H9 (cell line): Measurements from ENCODE around the gene GPR68. TPM values are rescaled to one million over a fixed set of nuclear protein-coding genes. Genes with fewer than 3 reads are reported as not detected.

Experiments used
- DNase-seq: peaks from one replicate; pipeline ENCODE4 v3.0.0-alpha.2; 2017
- H2AFZ ChIP-seq: one replicate; pipeline ENCODE4 v1.6.1; 2013; ENCODE audit warnings: mild to moderate bottlenecking, low read length, control low read depth, moderate library complexity
- H2AK5ac ChIP-seq: 2 replicates; pipeline ENCODE4 v1.6.1; 2013; ENCODE audit warnings: low read length, control low read depth, mixed read lengths; ENCODE audit not compliant: insufficient read length
- H2BK120ac ChIP-seq: one replicate; pipeline ENCODE4 v1.6.1; 2013; ENCODE audit warnings: low read depth, mild to moderate bottlenecking, low read length, control low read depth, inconsistent platforms; ENCODE audit not compliant: poor library complexity, severe bottlenecking
- H2BK12ac ChIP-seq: 2 replicates; pipeline ENCODE4 v1.6.1; 2013; ENCODE audit warnings: low read length, control low read depth, mixed read lengths, low read depth; ENCODE audit not compliant: insufficient read length
- H2BK15ac ChIP-seq: 2 replicates; pipeline ENCODE4 v1.6.1; 2013; ENCODE audit warnings: low read depth, low read length, control low read depth
- H2BK20ac ChIP-seq: one replicate; pipeline ENCODE4 v1.6.1; 2013; ENCODE audit warnings: low read depth, mild to moderate bottlenecking, low read length, control low read depth, inconsistent platforms; ENCODE audit not compliant: poor library complexity, severe bottlenecking
- H2BK5ac ChIP-seq: 2 replicates; pipeline ENCODE4 v1.6.1; 2013; ENCODE audit warnings: low read length, control low read depth, mixed read lengths; ENCODE audit not compliant: insufficient read length
- H3K14ac ChIP-seq: 2 replicates; pipeline ENCODE4 v1.6.1; 2013; ENCODE audit warnings: low read length, control low read depth; ENCODE audit not compliant: insufficient read depth
- H3K18ac ChIP-seq: 2 replicates; pipeline ENCODE4 v1.6.1; 2013; ENCODE audit warnings: low read depth, mild to moderate bottlenecking, mixed read lengths, low read length, control low read depth; ENCODE audit not compliant: insufficient read length
- H3K23ac ChIP-seq: 2 replicates; pipeline ENCODE4 v1.6.1; 2013; ENCODE audit warnings: low read length, control low read depth, mixed read lengths, low read depth; ENCODE audit not compliant: insufficient read length
- H3K23me2 ChIP-seq: 2 replicates; pipeline ENCODE4 v1.6.1; 2013; ENCODE audit warnings: low read depth, mild to moderate bottlenecking, mixed read lengths, low read length, control low read depth; ENCODE audit not compliant: insufficient read length, poor library complexity, severe bottlenecking
- H3K27ac ChIP-seq: 2 replicates; pipeline ENCODE4 v1.5.1; 2013; ENCODE audit warnings: low read length, control low read depth, mixed read lengths, low read depth; ENCODE audit not compliant: insufficient read length
- H3K27me3 ChIP-seq: 2 replicates; pipeline ENCODE4 v1.6.1; 2013; ENCODE audit warnings: low read length, control low read depth, inconsistent platforms; ENCODE audit not compliant: insufficient read depth
- H3K4ac ChIP-seq: 2 replicates; pipeline ENCODE4 v1.6.1; 2013; ENCODE audit warnings: low read depth, mild to moderate bottlenecking, control low read depth, inconsistent platforms, low read length, moderate library complexity
- H3K4me1 ChIP-seq: 2 replicates; pipeline ENCODE4 v1.6.1; 2013; ENCODE audit warnings: low read length, control low read depth, inconsistent platforms; ENCODE audit not compliant: insufficient read depth
- H3K4me2 ChIP-seq: 2 replicates; pipeline ENCODE4 v1.6.1; 2013; ENCODE audit warnings: low read length, control low read depth, mixed read lengths; ENCODE audit not compliant: insufficient read length, insufficient read depth
- H3K56ac ChIP-seq: 2 replicates; pipeline ENCODE4 v1.6.1; 2013; ENCODE audit warnings: low read depth, mild to moderate bottlenecking, mixed read lengths, low read length, control low read depth; ENCODE audit not compliant: insufficient read length
- H3K79me1 ChIP-seq: 2 replicates; pipeline ENCODE4 v1.6.1; 2013; ENCODE audit warnings: low read depth, mild to moderate bottlenecking, moderate library complexity, low read length, control low read depth, inconsistent platforms; ENCODE audit not compliant: insufficient read depth, poor library complexity, severe bottlenecking
- H3K79me2 ChIP-seq: 2 replicates; pipeline ENCODE4 v1.6.1; 2013; ENCODE audit warnings: low read length, control low read depth, inconsistent platforms; ENCODE audit not compliant: insufficient read depth
- H3K9ac ChIP-seq: 2 replicates; pipeline ENCODE4 v1.6.1; 2013; ENCODE audit warnings: low read length, control low read depth, mixed read lengths; ENCODE audit not compliant: insufficient read length; ENCODE audit errors: extremely low read depth
- H3K9me3 ChIP-seq: one replicate; pipeline ENCODE4 v1.6.1; 2013; ENCODE audit warnings: low read depth, low read length, inconsistent platforms; ENCODE audit not compliant: control insufficient read depth
- H3T11ph ChIP-seq: one replicate; pipeline ENCODE4 v1.6.1; 2013; ENCODE audit warnings: mild to moderate bottlenecking, low read length, control low read depth, inconsistent platforms
- H4K20me1 ChIP-seq: one replicate; pipeline ENCODE4 v1.6.1; 2013; ENCODE audit not compliant: control insufficient read depth, insufficient read length, insufficient read depth
- H4K5ac ChIP-seq: 2 replicates; pipeline ENCODE4 v1.6.1; 2013; ENCODE audit warnings: low read depth, mild to moderate bottlenecking, mixed read lengths, low read length, control low read depth; ENCODE audit not compliant: insufficient read length
- H4K8ac ChIP-seq: replicated peaks from 2 replicates; pipeline ENCODE4 v1.6.1; 2013; ENCODE audit warnings: low read length, control low read depth, mixed read lengths, low read depth; ENCODE audit not compliant: insufficient read length
- H4K91ac ChIP-seq: 2 replicates; pipeline ENCODE4 v1.6.1; 2013; ENCODE audit warnings: low read depth, mild to moderate bottlenecking, moderate library complexity, mixed read lengths, low read length, control low read depth; ENCODE audit not compliant: insufficient read length
- H3K27ac Mint-ChIP-seq, 3 experiments: 2 replicates in 2 of 3; 3 replicates in 1 of 3; pipeline ENCODE4 v1.8.0; 2020 to 2021; ENCODE audit warnings: mixed read lengths in 3 of 3, mild to moderate bottlenecking in 1 of 3, moderate library complexity in 1 of 3
- H3K27me3 Mint-ChIP-seq: 2 replicates; pipeline ENCODE4 v1.8.0; 2021; ENCODE audit warnings: low read depth, mild to moderate bottlenecking, moderate library complexity, mixed read lengths
- H3K36me3 Mint-ChIP-seq, 3 experiments: 2 replicates in 2 of 3; 3 replicates in 1 of 3; pipeline ENCODE4 v1.8.0; 2020 to 2021; ENCODE audit warnings: low read depth in 3 of 3, mixed read lengths in 3 of 3; ENCODE audit not compliant: insufficient read depth in 1 of 3
- H3K4me1 Mint-ChIP-seq, 2 experiments: 2 replicates each; pipeline ENCODE4 v1.8.0; 2020; ENCODE audit warnings: mixed read lengths in 2 of 2
- H3K4me3 Mint-ChIP-seq, 2 experiments: 2 replicates in 1 of 2; 3 replicates in 1 of 2; pipeline ENCODE4 v1.8.0; 2020 to 2021; ENCODE audit warnings: mild to moderate bottlenecking in 2 of 2, mixed read lengths in 2 of 2, moderate library complexity in 1 of 2
- H3K9me3 Mint-ChIP-seq, 2 experiments: 2 replicates in 1 of 2; 3 replicates in 1 of 2; pipeline ENCODE4 v1.8.0; 2020; ENCODE audit warnings: mild to moderate bottlenecking in 2 of 2, mixed read lengths in 2 of 2, moderate library complexity in 1 of 2
- WGBS: extraction: QIAGEN DNeasy Blood & Tissue Kit; methylation state at CpG from one replicate; pipeline ENCODE4 v1.1.7; 2013; ENCODE audit warnings: missing lambda C conversion rate, low lambda C conversion rate, mixed read lengths; ENCODE audit not compliant: insufficient read length; ENCODE audit errors: extremely low coverage; 5-methylcytosine and 5-hydroxymethylcytosine counted together
- total RNA-seq: library from RNA; stranded (reverse); gene quantifications from 2 replicates; pipeline ENCODE4 v1.2.1, GENCODE V29; 2021
- TF ChIP-seq, protein P1 (sequence below): fragments of 200-600 bp; sonication (generic); conservative IDR thresholded peaks from 3 replicates; pipeline ENCODE4 v1.8.0; 2021; ENCODE audit warnings: antibody characterized with exemption, mild to moderate bottlenecking

The GPR68 gene
- total RNA-seq, 1 experiment from 2014 or later: 0.33 TPM

DNA sequence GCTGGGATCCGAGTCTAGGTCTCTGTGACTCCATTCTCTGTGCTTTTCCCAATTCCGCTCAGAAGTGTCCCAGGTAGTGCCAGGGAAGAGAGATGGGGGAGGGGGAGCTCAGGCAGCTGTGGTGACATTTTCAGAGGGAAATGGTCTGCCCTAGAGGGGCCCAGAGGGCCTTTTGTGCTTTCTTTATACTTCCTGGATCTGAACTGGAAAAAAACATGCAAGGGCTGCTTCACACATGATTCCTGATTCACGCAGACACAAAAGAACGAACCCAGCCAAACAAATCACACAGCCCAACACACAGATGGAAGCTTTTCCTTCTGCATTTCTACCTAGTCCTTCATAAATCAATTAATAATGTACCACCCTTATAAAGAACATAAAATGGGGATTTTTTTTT is 26.5 kb downstream of the GPR68 start:
- Histone ChIP-seq H4K20me1 (no peaks in the 10 kb centered on the region), H3K23ac (no peak overlapping the region), H3K27me3 (no peaks in the 10 kb centered on the region), H3K14ac (no peak overlapping the region), H3K18ac (no peak overlapping the region), H3K4ac (no peak overlapping the region), H3K79me2 (no peaks in the 10 kb centered on the region), H3K9ac (no peak overlapping the region), H3K4me2 (no peak overlapping the region), H4K5ac (no peak overlapping the region), H3K4me1 (no peaks in the 10 kb centered on the region), H3K23me2 (no peaks in the 10 kb centered on the region), H3K79me1 (no peaks in the 10 kb centered on the region), H2BK15ac (no peak overlapping the region), H2BK5ac (no peak overlapping the region), H2BK120ac (no peak overlapping the region), H4K8ac (no peak overlapping the region), H3K9me3 (no peaks in the 10 kb centered on the region), H3T11ph (no peak overlapping the region), H4K91ac (no peak overlapping the region), H3K56ac (no peak overlapping the region), H2AK5ac (no peak overlapping the region), H2AFZ (no peak overlapping the region), H2BK12ac (no peak overlapping the region), H3K27ac (no peak overlapping the region), H2BK20ac (no peak overlapping the region)
- peak overlapping the region in 2 of 3 experiments; percentile 10 to 72; a peak in 3 of 7 replicates for H3K27ac Mint-ChIP-seq
- no peaks in the 10 kb centered on the region; the same call in none of the 2 replicates for H3K27me3 Mint-ChIP-seq
- no peak overlapping the region for H3K4me3 Mint-ChIP-seq
- H3K36me3 Mint-ChIP-seq: peaks cover 0 to 32% (median 12%) of the 10 kb centered on the region in 3 experiments; a peak in 6 of 7 replicates
- WGBS: no CpG with 5 or more reads among the region's 4 CpGs
- H3K9me3 Mint-ChIP-seq: no peaks in the 10 kb centered on the region
- TF ChIP-seq, protein P1, sequence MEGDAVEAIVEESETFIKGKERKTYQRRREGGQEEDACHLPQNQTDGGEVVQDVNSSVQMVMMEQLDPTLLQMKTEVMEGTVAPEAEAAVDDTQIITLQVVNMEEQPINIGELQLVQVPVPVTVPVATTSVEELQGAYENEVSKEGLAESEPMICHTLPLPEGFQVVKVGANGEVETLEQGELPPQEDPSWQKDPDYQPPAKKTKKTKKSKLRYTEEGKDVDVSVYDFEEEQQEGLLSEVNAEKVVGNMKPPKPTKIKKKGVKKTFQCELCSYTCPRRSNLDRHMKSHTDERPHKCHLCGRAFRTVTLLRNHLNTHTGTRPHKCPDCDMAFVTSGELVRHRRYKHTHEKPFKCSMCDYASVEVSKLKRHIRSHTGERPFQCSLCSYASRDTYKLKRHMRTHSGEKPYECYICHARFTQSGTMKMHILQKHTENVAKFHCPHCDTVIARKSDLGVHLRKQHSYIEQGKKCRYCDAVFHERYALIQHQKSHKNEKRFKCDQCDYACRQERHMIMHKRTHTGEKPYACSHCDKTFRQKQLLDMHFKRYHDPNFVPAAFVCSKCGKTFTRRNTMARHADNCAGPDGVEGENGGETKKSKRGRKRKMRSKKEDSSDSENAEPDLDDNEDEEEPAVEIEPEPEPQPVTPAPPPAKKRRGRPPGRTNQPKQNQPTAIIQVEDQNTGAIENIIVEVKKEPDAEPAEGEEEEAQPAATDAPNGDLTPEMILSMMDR: no peak
- H3K4me1 Mint-ChIP-seq: peaks cover 0 to 14% of the 10 kb centered on the region in 2 experiments; a peak in 2 of 4 replicates
- no peak for DNase-seq
